ENCODE measurements around the gene GGT1. TPM values are rescaled to one million over a fixed set of nuclear protein-coding genes. Genes with fewer than 3 reads are reported as not detected.
"Not testable (repeated sequence)": the region's sequence is repeated elsewhere in the genome, so short reads cannot be mapped to it uniquely, and the experiment has no call there.

The GGT1 gene
- total and polyA plus RNA-seq, 2 experiments from 2014 or later, result 80.7 to 104 TPM

GRCh38 chr22:24601217-24602104 is 1.5 kb upstream of the GGT1 start:
- Histone ChIP-seq H2AFZ (no peak overlapping the region), H3K27me3 (no peaks in the 10 kb centered on the region), H3K4me3 (no peak overlapping the region), H3K36me3 (replicated peaks; ENCODE audit: insufficient read depth, low read depth) (no peaks in the 10 kb centered on the region), H3K4me2 (no peak overlapping the region), H3K9me3 (ENCODE audit: low read depth) (no peaks in the 10 kb centered on the region), H3K9me2 (replicated peaks; ENCODE audit: insufficient read depth) (no peaks in the 10 kb centered on the region), H3K79me2 (no peaks in the 10 kb centered on the region), H3K4me1 (ENCODE audit: insufficient read depth) (peaks cover 26% of the 10 kb centered on the region), H4K20me1 (ENCODE audit: insufficient read depth, poor library complexity, severe bottlenecking) (no peaks in the 10 kb centered on the region), H3K27ac (no peak overlapping the region)
- no peak for DNase-seq (ENCODE audit: low spot score)
- TF ChIP-seq EZH2phosphoT487 (IDR thresholded peaks at IDR 0.05; ENCODE audit: low read depth, severe bottlenecking, unreplicated experiment), result no peak
- TF ChIP-seq CTCF (IDR thresholded peaks at IDR 0.05; ENCODE audit: poor library complexity), result no peak
- TF ChIP-seq EZH2 (IDR thresholded peaks at IDR 0.05; ENCODE audit: borderline replicate concordance), result no peak
- WGBS (ENCODE audit: low lambda C conversion rate, missing lambda C conversion rate), result 72% methylated on average over 12 of the region's 12 CpGs

GRCh38 chr22:24602105-24602749 is 766 bp upstream of the GGT1 start:
- H3K27ac ChIP-seq, result peak overlapping the region; percentile 62
- not testable (repeated sequence) for H4K20me1 ChIP-seq (ENCODE audit: insufficient read depth, poor library complexity, severe bottlenecking); H3K9me3 ChIP-seq (ENCODE audit: low read depth); H3K9me2 ChIP-seq (replicated peaks; ENCODE audit: insufficient read depth); H2AFZ ChIP-seq; H3K27me3 ChIP-seq; H3K36me3 ChIP-seq (replicated peaks; ENCODE audit: insufficient read depth, low read depth); H3K79me2 ChIP-seq; DNase-seq (ENCODE audit: low spot score); H3K4me2 ChIP-seq; H3K4me3 ChIP-seq
- 86% methylated on average over 11 of the region's 11 CpGs for WGBS (ENCODE audit: low lambda C conversion rate, missing lambda C conversion rate)
- H3K4me1 ChIP-seq (ENCODE audit: insufficient read depth), result peaks cover 26% of the 10 kb centered on the region

GRCh38 chr22:24603770-24604629 is 1.0 kb downstream of the GGT1 start:
- WGBS (ENCODE audit: low lambda C conversion rate, missing lambda C conversion rate), result 21% methylated on average over 16 of the region's 18 CpGs
- not testable (repeated sequence) for H3K9me3 ChIP-seq (ENCODE audit: low read depth); H3K36me3 ChIP-seq (replicated peaks; ENCODE audit: insufficient read depth, low read depth); H4K20me1 ChIP-seq (ENCODE audit: insufficient read depth, poor library complexity, severe bottlenecking); H3K4me3 ChIP-seq; DNase-seq (ENCODE audit: low spot score); H3K27me3 ChIP-seq; H3K9me2 ChIP-seq (replicated peaks; ENCODE audit: insufficient read depth); H3K79me2 ChIP-seq
- peak; percentile 42 for TF ChIP-seq CTCF (IDR thresholded peaks at IDR 0.05; ENCODE audit: poor library complexity)
- peaks cover 26% of the 10 kb centered on the region for H3K4me1 ChIP-seq (ENCODE audit: insufficient read depth)
- H2AFZ ChIP-seq, result peak overlapping the region; percentile 32
- H3K4me2 ChIP-seq, result peak overlapping the region; percentile 70
- peak overlapping the region; percentile 71 for H3K27ac ChIP-seq

GRCh38 chr22:24606340-24606739 is 3.3 kb downstream of the GGT1 start:
- not testable (repeated sequence) for H4K20me1 ChIP-seq (ENCODE audit: insufficient read depth, poor library complexity, severe bottlenecking); H3K79me2 ChIP-seq; H3K27me3 ChIP-seq; H2AFZ ChIP-seq; H3K9me3 ChIP-seq (ENCODE audit: low read depth); H3K4me3 ChIP-seq; H3K36me3 ChIP-seq (replicated peaks; ENCODE audit: insufficient read depth, low read depth); H3K9me2 ChIP-seq (replicated peaks; ENCODE audit: insufficient read depth); DNase-seq (ENCODE audit: low spot score); H3K4me2 ChIP-seq
- 60% methylated on average over 2 of the region's 2 CpGs for WGBS (ENCODE audit: low lambda C conversion rate, missing lambda C conversion rate)
- Histone ChIP-seq H3K4me1 (ENCODE audit: insufficient read depth) (peaks cover 25% of the 10 kb centered on the region), H3K27ac (peak overlapping the region; percentile 31)

GRCh38 chr22:24607429-24607983 is 4.5 kb downstream of the GGT1 start:
- not testable (repeated sequence) for H3K9me2 ChIP-seq (replicated peaks; ENCODE audit: insufficient read depth); H2AFZ ChIP-seq; H3K4me3 ChIP-seq; H3K4me2 ChIP-seq; H3K27ac ChIP-seq; H4K20me1 ChIP-seq (ENCODE audit: insufficient read depth, poor library complexity, severe bottlenecking); H3K9me3 ChIP-seq (ENCODE audit: low read depth); H3K36me3 ChIP-seq (replicated peaks; ENCODE audit: insufficient read depth, low read depth); H3K79me2 ChIP-seq; DNase-seq (ENCODE audit: low spot score); H3K27me3 ChIP-seq
- peaks cover 20% of the 10 kb centered on the region for H3K4me1 ChIP-seq (ENCODE audit: insufficient read depth)
- WGBS (ENCODE audit: low lambda C conversion rate, missing lambda C conversion rate), result 88% methylated on average over 18 of the region's 18 CpGs

GRCh38 chr22:24608327-24608726 is 5.3 kb downstream of the GGT1 start:
- not testable (repeated sequence) for H3K4me2 ChIP-seq; DNase-seq (ENCODE audit: low spot score); H3K27me3 ChIP-seq; H3K36me3 ChIP-seq (replicated peaks; ENCODE audit: insufficient read depth, low read depth); H4K20me1 ChIP-seq (ENCODE audit: insufficient read depth, poor library complexity, severe bottlenecking); H3K4me3 ChIP-seq; H3K9me2 ChIP-seq (replicated peaks; ENCODE audit: insufficient read depth); H3K79me2 ChIP-seq; H2AFZ ChIP-seq; H3K27ac ChIP-seq; H3K9me3 ChIP-seq (ENCODE audit: low read depth)
- WGBS (ENCODE audit: low lambda C conversion rate, missing lambda C conversion rate), result 92% methylated on average over 6 of the region's 6 CpGs
- H3K4me1 ChIP-seq (ENCODE audit: insufficient read depth), result peaks cover 13% of the 10 kb centered on the region

Data from hepatocyte (in vitro differentiated cells).